ENCODE results near the gene ZNF630.
"Not testable (repeated sequence)": the region's sequence is repeated elsewhere in the genome, so short reads cannot be mapped to it uniquely, and the experiment has no call there.

Gene ZNF630

GRCh38 chrX:48058621-48059295 is 12.7 kb downstream of the ZNF630 start:
- H3K27ac ChIP-seq: no peak overlapping the region
- no peak for TF ChIP-seq ZFX (IDR thresholded peaks at IDR 0.05; ENCODE audit: borderline replicate concordance)
- TF ChIP-seq, protein P1, sequence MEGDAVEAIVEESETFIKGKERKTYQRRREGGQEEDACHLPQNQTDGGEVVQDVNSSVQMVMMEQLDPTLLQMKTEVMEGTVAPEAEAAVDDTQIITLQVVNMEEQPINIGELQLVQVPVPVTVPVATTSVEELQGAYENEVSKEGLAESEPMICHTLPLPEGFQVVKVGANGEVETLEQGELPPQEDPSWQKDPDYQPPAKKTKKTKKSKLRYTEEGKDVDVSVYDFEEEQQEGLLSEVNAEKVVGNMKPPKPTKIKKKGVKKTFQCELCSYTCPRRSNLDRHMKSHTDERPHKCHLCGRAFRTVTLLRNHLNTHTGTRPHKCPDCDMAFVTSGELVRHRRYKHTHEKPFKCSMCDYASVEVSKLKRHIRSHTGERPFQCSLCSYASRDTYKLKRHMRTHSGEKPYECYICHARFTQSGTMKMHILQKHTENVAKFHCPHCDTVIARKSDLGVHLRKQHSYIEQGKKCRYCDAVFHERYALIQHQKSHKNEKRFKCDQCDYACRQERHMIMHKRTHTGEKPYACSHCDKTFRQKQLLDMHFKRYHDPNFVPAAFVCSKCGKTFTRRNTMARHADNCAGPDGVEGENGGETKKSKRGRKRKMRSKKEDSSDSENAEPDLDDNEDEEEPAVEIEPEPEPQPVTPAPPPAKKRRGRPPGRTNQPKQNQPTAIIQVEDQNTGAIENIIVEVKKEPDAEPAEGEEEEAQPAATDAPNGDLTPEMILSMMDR (IDR thresholded peaks at IDR 0.05): no peak

DNA sequence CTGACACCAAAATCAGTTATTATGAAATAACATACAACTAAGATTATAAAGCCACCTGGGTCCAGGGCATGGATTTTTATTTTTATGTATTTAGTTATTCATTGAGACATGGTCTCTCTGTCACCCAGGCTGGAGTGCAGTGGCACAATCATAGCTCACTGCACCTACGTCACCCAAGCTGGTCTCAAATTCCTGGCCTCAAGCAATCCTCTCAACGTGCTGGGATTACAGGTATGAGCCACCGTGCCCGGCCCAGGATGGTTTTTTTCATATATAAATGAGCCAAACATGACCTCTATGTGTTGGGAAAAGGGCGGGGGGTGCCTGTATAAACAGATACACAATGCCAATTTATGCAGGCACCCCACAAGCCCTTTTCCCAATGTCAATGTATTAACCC is 24.6 kb downstream of the ZNF630 start:
- no peak overlapping the region for H3K27ac ChIP-seq
- no peak for TF ChIP-seq ZFX (IDR thresholded peaks at IDR 0.05; ENCODE audit: borderline replicate concordance)
- TF ChIP-seq, protein P1 (IDR thresholded peaks at IDR 0.05): no peak

DNA sequence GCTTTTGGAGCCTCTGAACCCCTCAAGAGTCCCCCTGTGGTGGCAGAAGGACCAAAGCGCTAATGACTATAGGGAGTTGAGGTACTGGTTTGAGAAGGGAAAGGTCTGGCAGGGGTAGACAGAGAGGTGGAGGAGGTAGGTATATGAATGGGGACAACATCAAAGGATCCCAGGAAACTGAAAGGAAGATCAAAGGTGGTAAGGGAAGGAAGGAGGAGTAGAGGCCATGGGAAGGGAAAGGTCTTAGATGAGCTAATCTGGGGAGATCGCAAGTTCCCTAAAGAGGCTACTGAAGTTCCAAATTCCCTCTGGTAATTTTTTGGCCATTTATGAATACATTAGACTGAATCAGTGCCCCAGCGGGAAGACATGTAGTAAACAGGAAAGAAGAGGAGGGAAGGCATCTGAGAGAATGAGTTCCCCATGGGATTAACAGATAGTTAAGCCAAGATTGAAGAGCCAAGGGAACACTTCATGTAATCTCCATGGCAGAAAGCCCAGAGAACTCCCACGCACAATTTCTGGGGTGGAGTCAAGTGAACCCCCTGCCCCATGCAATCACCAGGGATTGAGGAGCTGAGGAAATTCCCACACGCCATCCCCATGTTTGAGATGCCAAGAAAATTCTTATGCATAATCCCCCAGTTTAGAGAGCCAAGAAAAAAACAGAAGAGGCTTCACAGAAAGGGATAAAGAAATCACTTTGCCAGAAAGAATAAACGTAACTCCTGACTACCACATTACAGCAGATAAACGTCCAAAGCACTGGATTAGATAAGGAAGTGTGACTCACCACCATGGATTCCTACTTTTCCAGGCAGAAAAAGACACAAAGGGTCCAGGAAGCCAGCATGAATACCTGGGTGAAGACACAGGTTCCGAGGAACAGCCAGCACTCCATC is 25.8 kb downstream of the ZNF630 start:
- no peak for TF ChIP-seq ZFX (IDR thresholded peaks at IDR 0.05; ENCODE audit: borderline replicate concordance)
- no peak overlapping the region for H3K27ac ChIP-seq

DNA sequence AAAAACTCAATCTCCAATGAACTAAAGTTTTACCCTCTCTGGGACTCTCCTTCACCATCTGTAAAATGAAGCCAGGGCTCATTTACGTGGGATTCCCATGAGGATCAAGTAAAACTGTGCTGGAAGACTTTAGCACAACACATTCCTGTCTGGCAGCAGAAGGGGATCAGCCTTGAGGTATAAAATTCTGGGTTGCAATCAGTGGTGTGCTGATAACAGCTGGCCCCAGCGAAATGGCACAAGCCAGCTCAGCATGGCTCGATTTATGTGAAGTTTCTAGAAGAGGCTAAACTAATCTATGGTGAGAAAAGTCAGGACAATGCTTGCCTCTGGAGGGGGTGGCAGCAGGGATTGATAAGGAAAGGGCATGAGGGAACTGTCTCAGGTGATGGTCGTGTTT is 28.4 kb downstream of the ZNF630 start:
- no peak overlapping the region for H3K27ac ChIP-seq
- TF ChIP-seq, protein P1 (IDR thresholded peaks at IDR 0.05): no peak
- no peak for TF ChIP-seq ZFX (IDR thresholded peaks at IDR 0.05; ENCODE audit: borderline replicate concordance)

- TF ChIP-seq, protein P1 (IDR thresholded peaks at IDR 0.05): no peak
- TF ChIP-seq ZFX (IDR thresholded peaks at IDR 0.05; ENCODE audit: borderline replicate concordance): no peak
- no peak overlapping the region for H3K27ac ChIP-seq
Measured at GRCh38 chrX:48035891-48036290, 35.5 kb downstream of the ZNF630 start.

- not testable (repeated sequence) for H3K27ac ChIP-seq
Measured at GRCh38 chrX:48030641-48031173, 40.7 kb downstream of the ZNF630 start.

DNA sequence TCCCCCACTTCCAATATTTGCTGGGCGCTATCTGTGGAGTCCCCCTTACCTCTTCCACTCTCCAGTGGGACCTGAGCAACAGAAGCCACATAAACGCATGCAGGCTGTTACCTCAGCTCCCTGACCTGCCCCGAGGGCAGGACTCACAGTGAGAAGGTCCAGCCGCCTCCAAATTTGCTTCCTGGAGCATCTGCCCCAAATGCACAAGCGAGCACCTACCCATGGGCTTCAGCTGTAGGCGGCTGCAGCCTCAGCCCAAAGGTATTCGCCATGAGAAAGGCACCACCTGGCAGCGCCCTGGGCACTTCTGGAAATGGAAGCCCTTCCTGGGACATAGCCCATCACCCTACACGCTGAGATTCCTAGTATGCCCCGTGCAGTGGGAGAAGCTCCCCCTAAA is 41.2 kb downstream of the ZNF630 start:
- H3K27ac ChIP-seq: no peak overlapping the region
- no peak for TF ChIP-seq ZFX (IDR thresholded peaks at IDR 0.05; ENCODE audit: borderline replicate concordance)
- TF ChIP-seq, protein P1 (IDR thresholded peaks at IDR 0.05): no peak

DNA sequence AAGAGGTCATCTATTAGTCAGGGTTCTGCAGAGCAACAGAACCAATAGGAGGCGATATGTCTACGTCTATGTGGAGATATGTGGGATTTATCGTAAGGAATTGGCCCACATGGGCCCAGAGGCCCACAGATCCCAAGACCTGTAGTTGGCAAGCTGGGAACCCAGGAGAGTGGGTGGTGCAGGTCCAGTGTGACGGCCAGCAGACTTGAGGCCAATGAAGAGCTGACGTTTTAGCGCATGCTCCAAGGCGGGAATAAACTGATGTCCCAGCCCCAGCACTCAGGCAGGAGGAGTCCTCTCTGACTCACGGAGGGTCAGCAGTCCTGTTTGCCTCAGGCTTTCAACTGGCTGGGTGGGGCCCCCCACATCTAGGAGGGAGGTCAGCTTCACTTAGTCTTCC is 43.3 kb downstream of the ZNF630 start:
- no peak overlapping the region for H3K27ac ChIP-seq
- TF ChIP-seq, protein P1 (IDR thresholded peaks at IDR 0.05): no peak
- no peak for TF ChIP-seq ZFX (IDR thresholded peaks at IDR 0.05; ENCODE audit: borderline replicate concordance)

DNA sequence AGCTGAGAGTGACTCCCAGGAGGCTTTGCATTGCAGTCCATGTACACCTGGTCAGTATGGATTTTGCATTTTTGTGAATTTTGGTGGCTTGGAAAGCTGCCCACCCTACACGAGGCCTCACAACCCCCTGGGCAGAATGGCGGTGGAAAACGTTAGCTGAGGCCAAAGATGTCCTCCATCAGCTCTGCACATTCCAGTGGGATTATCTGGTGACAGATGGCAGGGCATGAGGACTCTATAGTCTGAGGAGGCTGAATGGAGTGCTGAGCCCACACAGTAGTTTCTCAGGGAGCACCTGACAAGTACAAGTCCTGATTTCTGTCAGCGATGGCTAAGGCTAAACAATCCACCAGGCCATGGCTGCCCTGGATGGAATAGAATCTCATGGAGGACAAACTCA is 43.9 kb downstream of the ZNF630 start:
- not testable (repeated sequence) for H3K27ac ChIP-seq
